HepG2 (cell line): ENCODE measurements around the gene MAP2K3. TPM values are rescaled to one million over a fixed set of nuclear protein-coding genes. Genes with fewer than 3 reads are reported as not detected.

Experiments
- ATAC-seq: fragments of 200-7000 bp; cut with Tn5 transposase; 3 replicates; pipeline ENCODE4 v1.9.1; 2020; ENCODE audit warnings: mild to moderate bottlenecking, moderate library complexity
- BruUV-seq: library from RNA; stranded (reverse); fragments of 400-500 nt; replicated peaks from 2 replicates; lab custom pipeline; 2021; lab: Mats Ljungman, UMichigan
- CTCF ChIA-PET: fragments of 300-600 bp; formaldehyde crosslinking; extraction: SDS; loops from one replicate; lab custom pipeline; 2021; ENCODE audit warnings: low total read pairs, inconsistent platforms, low intra/inter-chr PET ratio; lab: Yijun Ruan, JAX
- POLR2A ChIA-PET: fragments of 350-600 bp; sonication (Branson Sonifier 250); formaldehyde crosslinking; loops from one replicate; lab custom pipeline; 2020; ENCODE audit warnings: antibody characterized with exemption, inconsistent platforms; lab: Yijun Ruan, JAX
- DNase-seq: peaks from one replicate; pipeline ENCODE4 v3.0.0-alpha.2; 2015; ENCODE audit warnings: low spot score
- FAIRE-seq: peaks from 3 replicates; lab custom pipeline; 2011; peaks lifted over from hg19 to GRCh38; lab: Jason Lieb, UNC
- H2AFZ ChIP-seq: one replicate; pipeline ENCODE4 v1.6.1; 2011; ENCODE audit warnings: low read length, inconsistent platforms
- H3K27ac ChIP-seq: fragments of 300-600 bp; 3 replicates; pipeline ENCODE4 v1.8.0; 2011; ENCODE audit warnings: mixed run types, mild to moderate bottlenecking, mixed read lengths, low read length, inconsistent platforms; ENCODE audit not compliant: insufficient read depth; ENCODE audit errors: extremely low read length
- H3K27me3 ChIP-seq, 2 experiments: fragments of 200-600 bp in 1 of 2; 2 replicates in 1 of 2; 3 replicates in 1 of 2; pipeline versions ENCODE4 v1.6.0 to v1.8.0; 2011; ENCODE audit warnings: low read length in 2 of 2, mild to moderate bottlenecking in 2 of 2, moderate library complexity in 2 of 2, inconsistent platforms in 1 of 2; ENCODE audit not compliant: insufficient read depth in 2 of 2, control insufficient read depth in 1 of 2
- H3K36me3 ChIP-seq, 2 experiments: fragments of 200-600 bp in 1 of 2; replicated peaks in 1 of 2; 2 replicates in 1 of 2; 3 replicates in 1 of 2; pipeline versions ENCODE4 v1.5.1 to v1.8.0; 2011; ENCODE audit warnings: low read length in 2 of 2, inconsistent platforms in 1 of 2; ENCODE audit not compliant: insufficient read depth in 2 of 2, control insufficient read depth in 1 of 2
- H3K4me1 ChIP-seq: 2 replicates; pipeline ENCODE4 v1.5.1; 2012; ENCODE audit warnings: low read length, inconsistent platforms; ENCODE audit not compliant: insufficient read depth
- H3K4me2 ChIP-seq: 2 replicates; pipeline ENCODE4 v1.6.0; 2011; ENCODE audit warnings: low read depth, low read length, inconsistent platforms
- H3K4me3 ChIP-seq, 3 experiments: fragments of 200-600 bp in 1 of 3; sonication (generic), shearing (Covaris generic) in 1 of 3; replicated peaks in 1 of 3; 2 replicates each; pipeline ENCODE4 v1.5.1; 2011 to 2016; ENCODE audit warnings: low read length in 3 of 3, inconsistent platforms in 2 of 3, low read depth in 2 of 3, mild to moderate bottlenecking in 2 of 3, control low read depth in 1 of 3, mixed read lengths in 1 of 3; ENCODE audit not compliant: insufficient read depth in 1 of 3
- H3K79me2 ChIP-seq: one replicate; pipeline ENCODE4 v1.6.1; 2011; ENCODE audit warnings: low read length, inconsistent platforms; ENCODE audit not compliant: insufficient read depth
- H3K9ac ChIP-seq: 2 replicates; pipeline ENCODE4 v1.6.0; 2011; ENCODE audit warnings: mild to moderate bottlenecking, low read depth, low read length, inconsistent platforms; ENCODE audit not compliant: insufficient read depth
- H3K9me3 ChIP-seq: 2 replicates; pipeline ENCODE4 v1.5.1; 2012; ENCODE audit warnings: mild to moderate bottlenecking, low read length
- H4K20me1 ChIP-seq: 2 replicates; pipeline ENCODE4 v1.6.0; 2011; ENCODE audit warnings: inconsistent platforms, mild to moderate bottlenecking, low read length, moderate library complexity; ENCODE audit not compliant: insufficient read depth
- ATF7 ChIP-seq, 2 experiments: fragments of 450-650 bp in 1 of 2; sonication (generic) in 1 of 2; formaldehyde crosslinking in 1 of 2; IDR thresholded peaks; 2 replicates each; pipeline versions ENCODE4 v1.4.0 to v1.6.1; 2016 to 2020; ENCODE audit warnings: antibody characterized with exemption in 1 of 2, mild to moderate bottlenecking in 1 of 2, missing genetic modification reagents in 1 of 2
- CBX2 ChIP-seq, 2 experiments: fragments of 200-600 bp in 1 of 2; sonication (generic); formaldehyde crosslinking in 1 of 2; IDR thresholded peaks; 2 replicates each; pipeline versions ENCODE4 v1.7.0 to v1.8.1; 2018 to 2022; ENCODE audit warnings: low read depth in 2 of 2, low read length in 1 of 2, mild to moderate bottlenecking in 1 of 2, missing genetic modification reagents in 1 of 2
- HMG20B ChIP-seq: conservative IDR thresholded peaks from 2 replicates; pipeline ENCODE4 v1.6.1; 2016; ENCODE audit warnings: missing genetic modification reagents, missing compliant biosample characterization
- IKZF1 ChIP-seq: fragments of 450-650 bp; IDR thresholded peaks from 2 replicates; pipeline ENCODE4 v1.7.1; 2016
- KLF15 ChIP-seq: sonication (generic); formaldehyde crosslinking; IDR thresholded peaks from 2 replicates; pipeline ENCODE4 v1.8.1; 2023; ENCODE audit warnings: borderline replicate concordance, mild to moderate bottlenecking, inconsistent platforms, missing genetic modification reagents, mixed read lengths
- MAF1 ChIP-seq: sonication (generic); formaldehyde crosslinking; IDR thresholded peaks from 2 replicates; pipeline ENCODE4 v1.5.0; 2020; ENCODE audit warnings: missing genetic modification reagents, borderline replicate concordance
- NFE2L1 ChIP-seq: sonication (generic); formaldehyde crosslinking; IDR thresholded peaks from 2 replicates; pipeline ENCODE4 v1.4.0; 2020; ENCODE audit warnings: missing genetic modification reagents, mild to moderate bottlenecking, borderline replicate concordance
- ONECUT2 ChIP-seq: sonication (generic); formaldehyde crosslinking; IDR thresholded peaks from 2 replicates; pipeline ENCODE4 v1.4.0; 2020; ENCODE audit warnings: missing genetic modification reagents
- RARG ChIP-seq: sonication (generic); formaldehyde crosslinking; IDR thresholded peaks from 2 replicates; pipeline ENCODE4 v1.4.0; 2020; ENCODE audit warnings: low read depth, mild to moderate bottlenecking, missing genetic modification reagents
- RNF219 ChIP-seq: sonication (generic); formaldehyde crosslinking; IDR thresholded peaks from 2 replicates; pipeline ENCODE4 v1.5.0; 2020; ENCODE audit warnings: mild to moderate bottlenecking, missing genetic modification reagents
- TAF1 ChIP-seq: sonication (generic); formaldehyde crosslinking; IDR thresholded peaks from 2 replicates; pipeline ENCODE4 v1.4.0; 2020; ENCODE audit warnings: missing genetic modification reagents
- ZMYM3 ChIP-seq: sonication (generic); formaldehyde crosslinking; IDR thresholded peaks from 2 replicates; pipeline ENCODE4 v1.5.1; 2020; ENCODE audit warnings: mild to moderate bottlenecking, missing genetic modification reagents
- ZMYM4 ChIP-seq: sonication (generic); formaldehyde crosslinking; IDR thresholded peaks from 2 replicates; pipeline ENCODE4 v1.8.1; 2023; ENCODE audit warnings: mild to moderate bottlenecking, missing genetic modification reagents
- ZNF234 ChIP-seq: sonication (generic); formaldehyde crosslinking; conservative IDR thresholded peaks from 2 replicates; pipeline ENCODE4 v1.5.1; 2020; ENCODE audit warnings: mild to moderate bottlenecking, missing genetic modification reagents
- ZNF24 ChIP-seq: fragments of 450-650 bp; IDR thresholded peaks from 2 replicates; pipeline ENCODE4 v1.6.1; 2017; ENCODE audit warnings: antibody characterized with exemption, mild to moderate bottlenecking
- ZNF607 ChIP-seq: sonication (generic); formaldehyde crosslinking; IDR thresholded peaks from 2 replicates; pipeline ENCODE4 v1.5.1; 2020; ENCODE audit warnings: missing genetic modification reagents, mild to moderate bottlenecking, borderline replicate concordance
- ZNF629 ChIP-seq: sonication (generic); formaldehyde crosslinking; conservative IDR thresholded peaks from 2 replicates; pipeline ENCODE4 v1.5.0; 2020; ENCODE audit warnings: missing genetic modification reagents
- ZNF883 ChIP-seq: sonication (generic); formaldehyde crosslinking; IDR thresholded peaks from 2 replicates; pipeline ENCODE4 v1.5.1; 2020; ENCODE audit warnings: mild to moderate bottlenecking, missing genetic modification reagents; ENCODE audit errors: not compliant biosample characterization
- WGBS: methylation state at CpG from one replicate; pipeline ENCODE4 v1.1.6; 2017; ENCODE audit warnings: low lambda C conversion rate; 5-methylcytosine and 5-hydroxymethylcytosine counted together
- in situ Hi-C: cut with HindIII; loops from 2 replicates; pipeline ENCODE4 v1.10.0; 2017; ENCODE audit warnings: low pct_unique_long_range_greater_than_20kb; ENCODE audit not compliant: extremely low pct_ligation_motif_present
- intact Hi-C: fragments of 100-400 bp; cut with micrococcal nuclease; formaldehyde crosslinking; loops from one replicate; pipeline ENCODE4 v1.10.0; 2022; ENCODE audit not compliant: unreplicated experiment
- polyA plus RNA-seq, 8 experiments: library from polyadenylated mRNA; depleted of rRNA in 3 of 8; stranded (reverse) in 7 of 8; unstranded in 1 of 8; fragments of >200 nt; fragmentation: Illumina TruSeq in 4 of 8; extraction: Trizol in 4 of 8; gene quantifications; 2 replicates each; pipeline versions ENCODE4 v1.2.1 to v1.2.3, GENCODE V29; 2011 to 2016; ENCODE audit warnings: low read depth in 4 of 8, missing spikeins in 1 of 8, mixed read lengths in 1 of 8; ENCODE audit not compliant: insufficient read depth in 1 of 8
- total RNA-seq, 5 experiments: library from RNA; depleted of rRNA; stranded (reverse); fragments of >200 nt; fragmentation: Illumina TruSeq; extraction: Trizol; gene quantifications; 2 replicates each; pipeline ENCODE4 v1.2.3, GENCODE V29; 2016; ENCODE audit warnings: low read depth in 1 of 5

Gene MAP2K3
- total and polyA plus RNA-seq, 2 of the 13 experiments (the other 11 are each of a cell fraction or from before 2014, with no cell fraction given): 20.5 to 27.4 TPM

GRCh38 chr17:21352221-21352980 lies 67.9 kb downstream of the MAP2K3 start:
- Histone ChIP-seq H3K4me2 (no peak overlapping the region), H3K27ac (no peak overlapping the region), H2AFZ (no peak overlapping the region), H3K79me2 (no peaks in the 10 kb centered on the region), H3K4me1 (no peaks in the 10 kb centered on the region), H3K9me3 (no peaks in the 10 kb centered on the region), H3K9ac (no peak overlapping the region), H4K20me1 (no peaks in the 10 kb centered on the region), H3K27me3 (peaks cover 3 to 7% of the 10 kb centered on the region in 2 experiments; a peak in 2 of 5 replicates), H3K36me3 (no peaks in the 10 kb centered on the region), H3K4me3 (no peak overlapping the region)
- DNase-seq: no peak
- ChIA-PET CTCF (no interaction called here), POLR2A (no interaction called here)
- no peak for ATAC-seq
- no peak for FAIRE-seq
- TF ChIP-seq ZNF883 (no peak), RARG (CRISPR knock-in tag) (no peak), ZNF629 (0 out of 2 replicates have a peak, but pooled peaks have one; percentile 18)
- in situ Hi-C loops (no loop called here), intact Hi-C loops (no loop called here)
- no TSS peak for BruUV-seq
- 13% methylated on average over 3 of the region's 23 CpGs for WGBS

- Histone ChIP-seq H3K9ac (no peak overlapping the region), H3K79me2 (no peaks in the 10 kb centered on the region), H3K4me3 (no peak overlapping the region), H2AFZ (no peak overlapping the region), H3K27ac (no peak overlapping the region), H4K20me1 (no peaks in the 10 kb centered on the region), H3K4me1 (no peaks in the 10 kb centered on the region), H3K27me3 (peaks cover 3 to 7% of the 10 kb centered on the region in 2 experiments; a peak in 2 of 5 replicates), H3K9me3 (no peaks in the 10 kb centered on the region), H3K36me3 (no peaks in the 10 kb centered on the region), H3K4me2 (no peak overlapping the region)
- ChIA-PET CTCF (no interaction called here), POLR2A (no interaction called here)
- ATAC-seq (no peak), FAIRE-seq (no peak), DNase-seq (no peak)
- BruUV-seq: no TSS peak
- 45% methylated on average over 6 of the region's 8 CpGs for WGBS
- intact Hi-C loops: no loop called here
- in situ Hi-C loops: no loop called here
- TF ChIP-seq CBX2 (IDR thresholded peaks at IDR 0.05; ENCODE audit: low read depth, low read length) (no peak), CBX2 (CRISPR knock-in tag; IDR thresholded peaks at IDR 0.05; ENCODE audit: low read depth) (no peak), ONECUT2 (CRISPR knock-in tag) (no peak), NFE2L1 (CRISPR knock-in tag) (no peak), TAF1 (no peak), ZMYM4 (CRISPR knock-in tag) (no peak), MAF1 (CRISPR knock-in tag) (no peak), ZMYM3 (CRISPR knock-in tag) (no peak), ZNF24 (no peak), IKZF1 (no peak), HMG20B (no peak), ZNF234 (no peak), RNF219 (CRISPR knock-in tag) (no peak), KLF15 (no peak), ZNF607 (no peak), ATF7 (IDR thresholded peaks at IDR 0.05) (no peak), ATF7 (CRISPR knock-in tag; IDR thresholded peaks at IDR 0.05) (no peak)
Measured at GRCh38 chr17:21352981-21353265, 68.4 kb downstream of the MAP2K3 start.
